ENCODE results near the gene STRA6.

The STRA6 gene

DNA sequence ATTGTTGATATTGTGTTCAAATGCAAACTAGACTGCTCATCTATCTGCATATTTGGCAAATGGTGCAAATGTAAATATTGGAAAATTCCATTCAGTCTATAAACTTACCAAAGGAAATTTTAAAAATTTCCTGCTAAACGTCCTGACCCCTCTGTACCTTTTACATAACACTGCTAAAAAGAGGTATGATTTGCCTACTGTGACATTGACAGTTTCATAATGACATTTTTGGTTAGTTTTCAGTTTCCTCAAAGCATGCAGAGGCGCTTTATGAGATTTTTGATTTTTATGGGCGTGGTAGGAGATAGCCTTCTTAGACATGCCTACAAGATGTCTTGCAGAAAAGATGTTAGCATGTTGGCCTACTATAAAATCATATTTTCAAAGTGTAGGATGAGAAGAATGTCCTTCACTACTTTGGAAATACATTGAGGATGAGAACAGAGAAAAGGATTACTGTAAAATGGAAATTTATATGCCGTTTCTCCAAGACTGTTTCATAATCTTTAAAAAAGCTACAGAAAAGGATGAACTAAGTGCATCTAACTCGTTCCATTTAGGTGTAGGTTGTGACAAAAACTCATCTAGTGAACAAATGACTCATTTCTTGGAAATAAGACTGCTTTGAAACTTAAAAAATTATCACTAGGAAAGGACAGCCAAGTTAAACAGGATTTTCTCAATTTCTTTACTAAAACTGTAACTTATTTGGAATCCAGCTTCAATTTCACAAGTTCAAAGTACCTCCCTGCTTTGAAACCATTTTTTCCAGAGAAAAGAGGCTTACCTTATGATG, 43.5 kb downstream of the STRA6 start:
- no peak for DNase-seq (ENCODE audit: extremely low spot score)
- TF ChIP-seq FOXK2 (IDR thresholded peaks at IDR 0.05) (no peak), ELF4 (IDR thresholded peaks at IDR 0.05) (no peak), FOXA1 (IDR thresholded peaks at IDR 0.05) (no peak), ZNF384 (IDR thresholded peaks at IDR 0.05) (no peak), SUZ12 (IDR thresholded peaks at IDR 0.05) (no peak), LEF1 (IDR thresholded peaks at IDR 0.05; ENCODE audit: borderline replicate concordance) (no peak), SP1 (IDR thresholded peaks at IDR 0.05) (no peak), CTBP1 (IDR thresholded peaks at IDR 0.05; ENCODE audit: borderline replicate concordance) (no peak), NFRKB (IDR thresholded peaks at IDR 0.05) (no peak), ARNT (IDR thresholded peaks at IDR 0.05) (no peak), HDGF (IDR thresholded peaks at IDR 0.05; ENCODE audit: borderline replicate concordance) (no peak), BHLHE40 (IDR thresholded peaks at IDR 0.05; ENCODE audit: borderline replicate concordance) (no peak), PKNOX1 (IDR thresholded peaks at IDR 0.05) (no peak), L3MBTL2 (conservative IDR thresholded peaks at IDR 0.05) (no peak), TARDBP (IDR thresholded peaks at IDR 0.05) (no peak), FOXM1 (IDR thresholded peaks at IDR 0.05; ENCODE audit: borderline replicate concordance) (no peak)
- CTCF ChIA-PET: interaction anchor here (2.0 kb wide), 1 partner anchor 15 kb away, joined by 7 read pairs; no protein-coding TSS in a partner anchor
- POLR2A ChIA-PET: no interaction called here

DNA sequence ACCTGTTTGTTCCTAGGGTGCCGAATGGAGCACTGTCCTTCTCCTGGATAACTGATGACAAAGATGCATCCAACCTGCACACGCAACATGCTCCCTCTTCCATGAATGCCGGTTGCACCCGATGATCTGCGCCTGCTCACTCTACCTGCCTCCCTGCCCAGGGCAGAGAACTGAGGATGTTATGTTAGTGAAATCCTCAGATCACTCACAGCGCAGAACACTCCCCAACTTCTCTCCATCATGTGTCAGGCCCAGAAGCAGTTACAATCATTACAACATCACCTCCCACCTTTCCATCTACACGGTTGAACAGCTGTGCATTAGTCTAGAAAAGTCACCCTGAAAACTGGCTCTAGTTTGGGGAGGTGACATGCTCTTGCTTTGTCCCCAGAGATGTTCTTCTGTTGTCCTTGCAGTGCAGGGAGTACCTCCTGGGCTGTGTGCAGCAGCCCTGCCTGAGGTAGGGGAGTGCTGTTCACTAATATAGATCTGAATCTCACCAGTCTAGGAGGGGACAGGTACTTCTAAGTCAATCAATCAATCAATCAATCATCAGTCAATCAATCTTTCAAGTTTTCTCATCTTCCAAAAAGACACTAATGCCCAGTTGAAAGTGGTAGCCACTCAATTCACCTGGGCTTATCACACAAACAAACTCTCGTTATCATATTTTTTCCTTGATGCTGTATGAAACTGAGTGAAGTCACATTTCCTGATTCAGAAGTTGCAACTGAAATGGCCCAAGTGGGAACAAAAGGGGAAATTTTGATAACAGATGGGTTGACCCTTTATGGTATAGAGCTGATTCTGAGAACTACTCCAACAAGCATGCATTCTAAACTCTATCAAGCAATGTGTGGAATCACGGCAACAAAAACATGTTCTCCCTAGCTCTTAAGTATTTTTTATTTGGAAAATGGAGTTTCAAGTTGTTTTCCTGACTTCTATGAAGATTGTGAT, 44.4 kb downstream of the STRA6 start:
- TF ChIP-seq PKNOX1 (IDR thresholded peaks at IDR 0.05): peak; percentile 64
- TF ChIP-seq LEF1 (IDR thresholded peaks at IDR 0.05; ENCODE audit: borderline replicate concordance): no peak
- POLR2A ChIA-PET: no interaction called here
- peak; percentile 2 for DNase-seq (ENCODE audit: extremely low spot score)
- CTCF ChIA-PET: interaction anchor here (1.2 to 2.0 kb wide), 2 partner anchors 14 to 149 kb away, joined by 4 to 7 read pairs; no protein-coding TSS in a partner anchor

DNA sequence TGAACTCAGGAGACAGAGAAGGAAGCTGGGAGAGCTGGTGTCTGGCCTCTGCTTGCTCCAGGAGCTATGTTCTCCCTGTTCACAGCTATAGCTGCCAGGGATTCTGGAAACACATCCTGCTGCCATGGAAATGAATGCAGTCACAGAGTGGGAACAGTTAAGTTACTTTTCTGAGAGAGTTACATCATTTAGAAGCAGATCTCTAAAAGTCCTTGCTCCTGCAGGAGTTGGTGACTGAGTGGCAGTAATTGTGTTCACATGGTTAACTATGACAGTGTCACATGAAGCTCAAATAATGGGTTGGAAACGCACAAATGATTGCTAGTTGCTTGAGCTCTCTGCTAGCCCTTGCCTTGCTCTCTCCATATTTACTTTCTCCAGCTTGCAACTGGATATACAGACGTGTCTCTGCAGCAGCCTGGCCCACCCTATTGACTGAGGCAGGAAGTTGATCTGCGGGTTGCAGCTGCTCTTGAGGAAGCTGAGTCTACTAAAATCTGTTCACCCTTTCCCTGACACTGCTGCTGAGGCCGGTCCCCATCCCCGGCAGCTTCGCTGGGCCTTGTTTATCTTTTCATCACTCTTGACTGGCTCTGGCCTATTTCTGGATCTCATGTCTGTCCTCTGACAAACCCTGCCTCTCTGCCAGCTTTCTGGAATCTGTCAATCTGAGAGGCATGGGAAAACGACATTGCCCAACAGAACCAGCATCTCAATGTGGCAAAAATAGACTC, 45.7 kb downstream of the STRA6 start:
- peak; percentile 3 for DNase-seq (ENCODE audit: extremely low spot score)
- POLR2A ChIA-PET: interaction anchor here (1.2 to 1.7 kb wide), 2 partner anchors 13 to 17 kb away, joined by 3 to 4 read pairs; no protein-coding TSS in a partner anchor
- TF ChIP-seq FOXK2 (IDR thresholded peaks at IDR 0.05) (no peak), NFRKB (IDR thresholded peaks at IDR 0.05) (no peak), LEF1 (IDR thresholded peaks at IDR 0.05; ENCODE audit: borderline replicate concordance) (no peak), FOXM1 (IDR thresholded peaks at IDR 0.05; ENCODE audit: borderline replicate concordance) (no peak), PKNOX1 (IDR thresholded peaks at IDR 0.05) (no peak)
- CTCF ChIA-PET: interaction anchor here (0.6 to 1.4 kb wide), 3 partner anchors 29 to 224 kb away, joined by 3 to 4 read pairs (median 3); no protein-coding TSS in a partner anchor

DNA sequence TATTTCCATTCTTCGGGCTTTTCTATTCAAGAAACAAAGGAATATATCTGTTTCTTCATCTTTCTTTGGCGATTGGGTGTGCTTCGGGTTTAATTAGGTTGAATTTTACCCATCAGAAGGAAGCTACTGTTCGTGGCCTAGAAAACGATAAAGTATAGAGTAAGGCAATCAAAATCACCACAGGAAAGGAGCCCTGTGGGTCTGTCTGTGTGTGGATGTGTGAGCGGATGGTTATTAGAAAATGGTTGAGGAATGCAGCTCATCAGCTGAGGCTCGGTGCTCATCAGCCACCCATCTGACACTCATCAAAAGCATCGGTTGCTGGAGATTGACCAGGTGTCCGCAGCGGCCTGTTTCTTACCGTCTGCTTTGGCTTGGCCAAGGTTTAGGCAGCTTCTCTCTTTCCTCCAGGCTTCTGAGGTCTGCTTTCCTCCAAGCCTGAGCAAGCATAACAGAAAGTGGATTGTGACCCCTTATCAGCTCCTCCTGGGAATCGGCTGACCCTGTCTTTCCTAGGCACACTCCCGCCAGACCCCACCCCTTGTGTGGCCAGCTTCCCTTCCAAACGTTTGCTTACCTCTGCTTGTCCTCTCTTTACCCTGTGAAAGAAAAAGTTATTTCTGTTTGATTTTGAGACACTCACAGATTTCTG, 46.7 kb downstream of the STRA6 start:
- TF ChIP-seq NFRKB (IDR thresholded peaks at IDR 0.05): no peak
- TF ChIP-seq ELF4 (IDR thresholded peaks at IDR 0.05): no peak
- TF ChIP-seq LEF1 (IDR thresholded peaks at IDR 0.05; ENCODE audit: borderline replicate concordance): no peak
- TF ChIP-seq FOXK2 (IDR thresholded peaks at IDR 0.05): no peak
- no peak for TF ChIP-seq BHLHE40 (IDR thresholded peaks at IDR 0.05; ENCODE audit: borderline replicate concordance)
- no peak for TF ChIP-seq SP1 (IDR thresholded peaks at IDR 0.05)
- no peak for TF ChIP-seq ARNT (IDR thresholded peaks at IDR 0.05)
- ChIA-PET CTCF (interaction anchor here (1.4 kb wide), 1 partner anchor 28 kb away, joined by 3 read pairs; no protein-coding TSS in a partner anchor), POLR2A (interaction anchor here (1.2 to 1.7 kb wide), 2 partner anchors 12 to 16 kb away, joined by 3 to 4 read pairs; no protein-coding TSS in a partner anchor)
- DNase-seq (ENCODE audit: extremely low spot score): no peak

GRCh38 chr15:74147051-74147450, 55.5 kb downstream of the STRA6 start:
- ChIA-PET POLR2A (no interaction called here), CTCF (no interaction called here)
- TF ChIP-seq LEF1 (IDR thresholded peaks at IDR 0.05; ENCODE audit: borderline replicate concordance) (no peak), SP1 (IDR thresholded peaks at IDR 0.05) (no peak), BHLHE40 (IDR thresholded peaks at IDR 0.05; ENCODE audit: borderline replicate concordance) (no peak), SUZ12 (IDR thresholded peaks at IDR 0.05) (no peak), L3MBTL2 (conservative IDR thresholded peaks at IDR 0.05) (no peak), CTBP1 (IDR thresholded peaks at IDR 0.05; ENCODE audit: borderline replicate concordance) (no peak), FOXA1 (IDR thresholded peaks at IDR 0.05) (no peak), FOXM1 (IDR thresholded peaks at IDR 0.05; ENCODE audit: borderline replicate concordance) (no peak), ELF4 (IDR thresholded peaks at IDR 0.05) (no peak), TARDBP (IDR thresholded peaks at IDR 0.05) (no peak), FOXK2 (IDR thresholded peaks at IDR 0.05) (no peak), PKNOX1 (IDR thresholded peaks at IDR 0.05) (no peak), ARNT (IDR thresholded peaks at IDR 0.05) (no peak), NFRKB (IDR thresholded peaks at IDR 0.05) (no peak), ZNF384 (IDR thresholded peaks at IDR 0.05) (no peak), HDGF (IDR thresholded peaks at IDR 0.05; ENCODE audit: borderline replicate concordance) (no peak)
- DNase-seq (ENCODE audit: extremely low spot score): no peak
